MG63 (cell line): ENCODE results near the gene ABCD4. TPM values are rescaled to one million over a fixed set of nuclear protein-coding genes. Genes with fewer than 3 reads are reported as not detected.
"Not testable (repeated sequence)": the region's sequence is repeated elsewhere in the genome, so short reads cannot be mapped to it uniquely, and the experiment has no call there.

Experiments
- DNase-seq: peaks from one replicate; pipeline ENCODE4 v3.0.0-alpha.2; 2020
- H3K27me3 ChIP-seq: fragments of 250-450 bp; sonication (Bioruptor Pico); 2 replicates; pipeline ENCODE4 v1.5.1; 2020; ENCODE audit warnings: mild to moderate bottlenecking, moderate library complexity
- H3K36me3 ChIP-seq: fragments of 250-450 bp; sonication (Bioruptor Pico); 2 replicates; pipeline ENCODE4 v1.5.1; 2020; ENCODE audit warnings: mild to moderate bottlenecking, moderate library complexity
- H3K4me3 ChIP-seq: fragments of 250-450 bp; sonication (Bioruptor Pico); 2 replicates; pipeline ENCODE4 v1.5.1; 2020; ENCODE audit warnings: mild to moderate bottlenecking, moderate library complexity
- H3K9me3 ChIP-seq: fragments of 250-450 bp; sonication (Bioruptor Pico); 2 replicates; pipeline ENCODE4 v1.5.1; 2020; ENCODE audit warnings: mild to moderate bottlenecking, moderate library complexity
- total RNA-seq: library from RNA; depleted of rRNA; stranded (reverse); fragments of >200 nt; shearing (Covaris generic); gene quantifications from 2 replicates; pipeline ENCODE4 v1.2.3, GENCODE V29; 2014; ENCODE audit warnings: low replicate concordance

Gene ABCD4
- total RNA-seq, 1 experiment from 2014 or later, result 27.3 TPM

- Histone ChIP-seq H3K27me3 (no peaks in the 10 kb centered on the region), H3K36me3 (no peaks in the 10 kb centered on the region)
- DNase-seq, result no peak
These were observed 31.4 kb downstream of the ABCD4 start for GRCh38 chr14:74271365-74271764.

GRCh38 chr14:74270382-74271177 lies 32.2 kb downstream of the ABCD4 start:
- H3K36me3 ChIP-seq, H3K4me3 ChIP-seq, H3K9me3 ChIP-seq, H3K27me3 ChIP-seq: not testable (repeated sequence)
- peak; percentile 78 for DNase-seq

More at GRCh38 chr14:74271365-74271764, 31.4 kb downstream of the ABCD4 start:
- Histone ChIP-seq H3K4me3 (no peak overlapping the region), H3K9me3 (no peaks in the 10 kb centered on the region)

- DNase-seq, result peak; percentile 35
These were observed 35.1 kb downstream of the ABCD4 start for GRCh38 chr14:74267588-74267987.

GRCh38 chr14:74265301-74265965 lies 37.3 kb downstream of the ABCD4 start:
- no peak for DNase-seq
- H3K36me3 ChIP-seq, result no peaks in the 10 kb centered on the region
- H3K9me3 ChIP-seq, result no peaks in the 10 kb centered on the region

More at GRCh38 chr14:74267588-74267987, 35.1 kb downstream of the ABCD4 start:
- Histone ChIP-seq H3K36me3 (no peaks in the 10 kb centered on the region), H3K9me3 (no peaks in the 10 kb centered on the region), H3K4me3 (no peak overlapping the region), H3K27me3 (no peaks in the 10 kb centered on the region)

GRCh38 chr14:74263921-74264320 lies 38.8 kb downstream of the ABCD4 start:
- DNase-seq, result no peak
- Histone ChIP-seq H3K4me3 (no peak overlapping the region), H3K27me3 (no peaks in the 10 kb centered on the region), H3K9me3 (no peaks in the 10 kb centered on the region), H3K36me3 (no peaks in the 10 kb centered on the region)

More at GRCh38 chr14:74265301-74265965, 37.3 kb downstream of the ABCD4 start:
- Histone ChIP-seq H3K4me3 (no peak overlapping the region), H3K27me3 (no peaks in the 10 kb centered on the region)

GRCh38 chr14:74263181-74263580 lies 39.6 kb downstream of the ABCD4 start:
- no peak overlapping the region for H3K4me3 ChIP-seq
- no peaks in the 10 kb centered on the region for H3K9me3 ChIP-seq
- no peak for DNase-seq
- H3K36me3 ChIP-seq, result no peaks in the 10 kb centered on the region
- no peaks in the 10 kb centered on the region for H3K27me3 ChIP-seq

GRCh38 chr14:74262076-74262475 lies 40.7 kb downstream of the ABCD4 start:
- no peak overlapping the region for H3K4me3 ChIP-seq
- H3K9me3 ChIP-seq, result no peaks in the 10 kb centered on the region
- no peaks in the 10 kb centered on the region for H3K36me3 ChIP-seq
- no peak for DNase-seq
- H3K27me3 ChIP-seq, result no peaks in the 10 kb centered on the region

GRCh38 chr14:74261288-74261687 lies 41.4 kb downstream of the ABCD4 start:
- H3K4me3 ChIP-seq, result no peak overlapping the region
- H3K36me3 ChIP-seq, result no peaks in the 10 kb centered on the region
- no peak for DNase-seq
- no peaks in the 10 kb centered on the region for H3K9me3 ChIP-seq
- H3K27me3 ChIP-seq, result no peaks in the 10 kb centered on the region

GRCh38 chr14:74260525-74261233 lies 42.1 kb downstream of the ABCD4 start:
- H3K36me3 ChIP-seq, result no peaks in the 10 kb centered on the region
- no peak for DNase-seq
- no peaks in the 10 kb centered on the region for H3K27me3 ChIP-seq
- no peak overlapping the region for H3K4me3 ChIP-seq
- H3K9me3 ChIP-seq, result no peaks in the 10 kb centered on the region

GRCh38 chr14:74259513-74259912 lies 43.2 kb downstream of the ABCD4 start:
- no peaks in the 10 kb centered on the region for H3K36me3 ChIP-seq
- H3K9me3 ChIP-seq, result no peaks in the 10 kb centered on the region
- DNase-seq, result no peak
- no peaks in the 10 kb centered on the region for H3K27me3 ChIP-seq
- no peak overlapping the region for H3K4me3 ChIP-seq

- Histone ChIP-seq H3K27me3 (no peaks in the 10 kb centered on the region), H3K36me3 (no peaks in the 10 kb centered on the region), H3K4me3 (no peak overlapping the region), H3K9me3 (no peaks in the 10 kb centered on the region)
- DNase-seq, result no peak
These were observed 44.0 kb downstream of the ABCD4 start for GRCh38 chr14:74258764-74259035.

GRCh38 chr14:74257941-74258763 lies 44.6 kb downstream of the ABCD4 start:
- H3K9me3 ChIP-seq, result no peaks in the 10 kb centered on the region
- no peaks in the 10 kb centered on the region for H3K36me3 ChIP-seq
- DNase-seq, result no peak
- peak overlapping the region; percentile 43 for H3K4me3 ChIP-seq
- no peaks in the 10 kb centered on the region for H3K27me3 ChIP-seq

- Histone ChIP-seq H3K36me3 (no peaks in the 10 kb centered on the region), H3K9me3 (no peaks in the 10 kb centered on the region), H3K4me3 (peak overlapping the region; percentile 43), H3K27me3 (no peaks in the 10 kb centered on the region)
- peak; percentile 38 for DNase-seq
These were observed 45.4 kb downstream of the ABCD4 start for GRCh38 chr14:74257078-74257940.

GRCh38 chr14:74255281-74255680 lies 47.5 kb downstream of the ABCD4 start:
- Histone ChIP-seq H3K36me3 (no peaks in the 10 kb centered on the region), H3K27me3 (no peaks in the 10 kb centered on the region), H3K9me3 (no peaks in the 10 kb centered on the region), H3K4me3 (no peak overlapping the region)
- DNase-seq, result no peak

- Histone ChIP-seq H3K27me3 (no peaks in the 10 kb centered on the region), H3K36me3 (no peaks in the 10 kb centered on the region), H3K9me3 (no peaks in the 10 kb centered on the region), H3K4me3 (no peak overlapping the region)
- no peak for DNase-seq
These were observed 53.0 kb downstream of the ABCD4 start for GRCh38 chr14:74249433-74250375.
